Measurements from ENCODE around the gene ANKRD34B.

- TF ChIP-seq EZH2 (IDR thresholded peaks at IDR 0.05) (no peak), CTCF (IDR thresholded peaks at IDR 0.05) (no peak)
These were observed 7.6 kb upstream of the ANKRD34B start for GRCh38 chr5:80577707-80578106.

Data from neural progenitor cell (in vitro differentiated cells).